ENCODE data around the gene SPANXA1.
"Not testable (repeated sequence)": the region's sequence is repeated elsewhere in the genome, so short reads cannot be mapped to it uniquely, and the experiment has no call there.

SPANXA1 gene

GRCh38 chrX:141584638-141585037 lies at the start of gene SPANXA1:
Gene SPANXA1 (minus strand): TSS chrX:141584738. CDS start chrX:141584678, 60 bp downstream.
- DNase-seq = not testable (repeated sequence)

- DNase-seq = no peak
Observed at GRCh38 chrX:141632124-141632523, 47.6 kb upstream of the SPANXA1 start.

GRCh38 chrX:141619336-141619735 lies 34.8 kb upstream of the SPANXA1 start:
- DNase-seq = no peak

- no peak for DNase-seq
Observed at GRCh38 chrX:141609111-141609510, 24.6 kb upstream of the SPANXA1 start.

GRCh38 chrX:141589408-141589807 lies 4.9 kb upstream of the SPANXA1 start, which contains the start of gene SPANXA2:
Gene SPANXA2 (plus strand): TSS chrX:141589708. CDS start chrX:141589768, 60 bp downstream.
- DNase-seq = not testable (repeated sequence)

- DNase-seq = not testable (repeated sequence)
Observed at GRCh38 chrX:141542551-141542950, 42.0 kb downstream of the SPANXA1 start.
